Activated CD4-positive, alpha-beta T cell treated with anti-CD3 and anti-CD28 coated beads, Interleukin-2, amount 10 ng/mL, durations not matched to agents 24 days and 14 days (primary cell): ENCODE data around the gene HOXA10. TPM values are rescaled to one million over a fixed set of nuclear protein-coding genes. Genes with fewer than 3 reads are reported as not detected.
A peak's percentile ranks its signal among the peaks of the same experiment; 100 is the strongest.

Experiments used
- DNase-seq: peaks from one replicate; pipeline ENCODE4 v3.0.0; 2022
- H3K27ac Mint-ChIP-seq: one replicate; pipeline ENCODE4 v1.8.0; 2022; ENCODE audit warnings: mild to moderate bottlenecking, mixed read lengths
- H3K27me3 Mint-ChIP-seq: one replicate; pipeline ENCODE4 v1.8.0; 2022; ENCODE audit warnings: mixed read lengths
- H3K36me3 Mint-ChIP-seq: one replicate; pipeline ENCODE4 v1.8.0; 2022; ENCODE audit warnings: low read depth, mild to moderate bottlenecking, mixed read lengths
- H3K4me1 Mint-ChIP-seq: one replicate; pipeline ENCODE4 v1.8.0; 2021; ENCODE audit warnings: mixed read lengths
- H3K4me3 Mint-ChIP-seq: one replicate; pipeline ENCODE4 v1.8.0; 2022; ENCODE audit warnings: mild to moderate bottlenecking, moderate library complexity, mixed read lengths
- H3K9me3 Mint-ChIP-seq: one replicate; pipeline ENCODE4 v1.8.0; 2021; ENCODE audit warnings: mixed read lengths
- intact Hi-C: fragments of 100-400 bp; cut with micrococcal nuclease; formaldehyde crosslinking; loops from one replicate; pipeline ENCODE4 v1.15.1; 2023
- total RNA-seq: library from RNA; stranded (reverse); gene quantifications from 2 replicates; pipeline ENCODE4 v1.2.3, GENCODE V29; 2022

HOXA10 gene
- total RNA-seq, 1 donor from 2014 or later, result not detected

DNA sequence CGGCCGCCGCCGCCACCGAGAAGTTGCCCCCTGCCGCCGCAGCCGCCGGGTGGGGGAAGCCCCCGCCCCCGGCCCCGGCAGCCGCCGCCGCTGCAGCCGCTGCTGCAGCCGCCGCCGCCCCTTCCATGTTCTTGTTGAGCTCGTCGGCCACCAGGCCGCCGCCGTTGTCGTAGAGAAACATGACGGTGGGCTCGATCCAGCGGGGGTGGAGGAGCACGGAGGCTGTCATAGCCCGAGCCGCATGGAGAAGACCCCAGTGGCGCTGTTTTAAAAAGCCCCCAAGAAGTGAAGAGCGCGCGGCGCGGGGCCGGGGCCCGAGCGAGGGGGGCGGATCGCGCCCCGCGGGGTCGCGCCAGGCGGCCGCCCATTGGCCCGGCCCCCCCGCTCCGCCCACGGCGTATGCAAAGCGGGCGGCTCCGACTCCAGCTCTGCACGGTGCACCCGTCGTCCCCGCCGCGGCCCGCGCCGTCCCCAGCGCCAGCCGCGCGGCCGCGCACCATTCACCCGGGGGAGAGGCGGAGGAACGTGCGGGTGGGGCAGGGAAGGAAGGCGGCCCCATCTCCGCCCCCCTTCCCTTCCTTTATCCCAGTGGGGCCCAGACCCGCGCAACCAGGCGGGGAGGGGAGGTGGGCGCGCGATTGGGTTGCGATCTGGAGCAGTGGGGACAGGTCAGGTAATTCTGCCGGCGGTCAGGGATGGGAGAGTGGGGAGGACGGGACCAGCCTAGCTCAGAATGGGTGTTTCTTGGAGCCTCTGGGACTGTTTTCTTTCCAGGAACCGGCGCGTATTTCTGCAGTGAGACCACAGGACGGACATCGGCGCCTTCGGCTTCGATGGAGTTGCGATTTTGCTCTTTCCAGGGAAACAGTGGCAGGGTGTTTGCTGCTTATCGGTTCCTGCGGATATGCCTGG, 26.0 kb upstream of the HOXA10 start, which contains the start of gene HOXA13:
TSS of gene HOXA13 (minus strand) at position 243 of the 912 bp plus-strand sequence. CDS start at position 229, 14 bp downstream.
- peaks cover 80% of the 10 kb centered on the region for H3K27me3 Mint-ChIP-seq
- peak within 1 kb of the TSS; percentile 84 for H3K27ac Mint-ChIP-seq
- peak within 1 kb of the TSS; percentile 44 for H3K4me3 Mint-ChIP-seq
- DNase-seq, result no peak
- peaks cover 5% of the 10 kb centered on the region for H3K36me3 Mint-ChIP-seq
- intact Hi-C loops, result loop anchor here (2.0 to 5.0 kb wide), 4 partner anchors 15 to 897 kb away; partner anchors contain the start of gene HOXA11
- H3K9me3 Mint-ChIP-seq, result no peaks in the 10 kb centered on the region
- H3K4me1 Mint-ChIP-seq, result peaks cover 13% of the 10 kb centered on the region

DNA sequence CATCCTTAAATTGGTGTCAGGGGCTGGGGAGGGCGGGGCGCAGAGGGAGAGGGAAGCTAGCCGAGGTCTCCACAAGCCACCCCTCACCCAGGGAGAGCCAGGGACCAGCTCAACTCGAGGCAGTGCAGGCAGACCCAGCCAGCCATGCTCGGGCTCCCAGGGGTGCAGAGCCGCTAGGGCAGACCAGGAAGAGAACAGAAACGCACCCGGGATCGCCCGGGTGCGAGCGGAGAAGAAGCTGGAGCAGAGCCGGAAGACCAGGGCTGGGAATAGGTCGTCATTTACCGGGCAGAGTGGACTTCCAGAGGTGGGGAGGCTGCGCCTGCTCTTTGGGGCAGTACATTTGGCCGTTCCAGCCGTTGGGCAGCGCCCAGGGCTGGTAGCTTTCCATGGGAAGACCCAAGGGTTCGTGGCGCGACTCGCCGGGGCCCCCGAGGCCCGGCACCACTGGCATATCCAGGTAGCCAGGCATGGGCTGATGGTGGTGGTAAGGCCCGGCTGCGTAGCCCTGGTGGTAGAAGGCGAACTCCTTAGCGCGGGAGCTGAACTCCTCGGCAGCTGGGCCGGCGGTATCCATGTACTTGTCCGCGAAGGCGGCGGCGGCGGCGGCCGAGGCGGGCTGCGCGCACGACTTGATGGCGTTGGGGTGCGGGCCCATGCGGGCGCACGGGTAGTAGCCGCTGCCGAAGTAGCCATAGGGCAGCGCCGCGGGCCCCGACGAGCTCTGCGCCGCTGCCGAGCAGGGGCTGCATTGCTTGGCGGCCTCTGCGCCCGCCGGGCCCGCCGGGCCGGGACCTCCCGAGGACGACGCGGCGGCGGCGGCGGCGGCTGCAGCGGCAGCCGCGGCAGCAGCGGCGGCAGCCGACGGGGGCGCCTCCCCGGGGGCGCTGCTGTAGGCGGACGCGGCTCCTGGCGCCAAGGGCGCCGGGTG, 25.0 kb upstream of the HOXA10 start:
- H3K9me3 Mint-ChIP-seq, result no peaks in the 10 kb centered on the region
- peak; percentile 60 for DNase-seq
- H3K27ac Mint-ChIP-seq, result peak overlapping the region; percentile 78
- intact Hi-C loops, result loop anchor here (2.0 to 5.0 kb wide), 4 partner anchors 14 to 898 kb away; partner anchors contain the start of gene HOXA11
- peaks cover 11% of the 10 kb centered on the region for H3K4me1 Mint-ChIP-seq
- H3K36me3 Mint-ChIP-seq, result peaks cover 5% of the 10 kb centered on the region
- H3K27me3 Mint-ChIP-seq, result peaks cover 80% of the 10 kb centered on the region
- peak overlapping the region; percentile 44 for H3K4me3 Mint-ChIP-seq

DNA sequence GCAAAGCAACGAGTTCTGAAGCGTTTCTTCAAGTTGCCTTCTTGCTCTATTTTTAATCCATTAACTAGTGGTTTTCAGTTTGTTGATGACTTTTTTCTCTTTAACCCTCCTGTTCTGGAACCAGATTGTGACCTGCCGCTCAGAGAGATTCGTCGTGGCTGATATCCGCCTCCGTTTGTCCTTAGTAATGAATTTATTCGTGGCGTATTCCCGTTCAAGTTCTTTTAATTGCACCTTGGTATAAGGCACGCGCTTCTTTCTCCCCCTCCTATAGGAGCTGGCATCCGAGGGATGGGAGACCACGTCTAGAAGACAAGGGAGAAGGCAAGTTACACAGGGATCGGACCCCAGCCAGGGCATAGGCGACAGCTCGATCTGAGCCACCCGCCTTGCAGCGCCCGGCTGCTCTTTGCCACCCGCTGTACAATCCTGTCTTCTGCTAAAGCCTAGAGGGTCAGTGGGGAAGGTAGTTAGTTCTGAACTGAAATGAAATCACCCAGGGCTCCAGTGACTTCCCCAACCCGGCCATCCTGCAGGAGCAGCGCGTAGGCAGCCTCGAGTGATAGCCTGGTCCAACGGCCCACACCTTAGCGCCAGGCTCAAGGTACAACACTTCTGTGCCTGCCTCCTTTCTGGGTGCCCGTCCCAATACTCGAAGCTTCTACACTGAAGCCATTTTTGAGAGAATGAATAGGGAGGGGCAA, 24.2 kb upstream of the HOXA10 start:
- no peak for DNase-seq
- intact Hi-C loops, result loop anchor here (2.0 to 5.0 kb wide), 4 partner anchors 13 to 899 kb away; partner anchors contain the start of gene HOXA11

DNA sequence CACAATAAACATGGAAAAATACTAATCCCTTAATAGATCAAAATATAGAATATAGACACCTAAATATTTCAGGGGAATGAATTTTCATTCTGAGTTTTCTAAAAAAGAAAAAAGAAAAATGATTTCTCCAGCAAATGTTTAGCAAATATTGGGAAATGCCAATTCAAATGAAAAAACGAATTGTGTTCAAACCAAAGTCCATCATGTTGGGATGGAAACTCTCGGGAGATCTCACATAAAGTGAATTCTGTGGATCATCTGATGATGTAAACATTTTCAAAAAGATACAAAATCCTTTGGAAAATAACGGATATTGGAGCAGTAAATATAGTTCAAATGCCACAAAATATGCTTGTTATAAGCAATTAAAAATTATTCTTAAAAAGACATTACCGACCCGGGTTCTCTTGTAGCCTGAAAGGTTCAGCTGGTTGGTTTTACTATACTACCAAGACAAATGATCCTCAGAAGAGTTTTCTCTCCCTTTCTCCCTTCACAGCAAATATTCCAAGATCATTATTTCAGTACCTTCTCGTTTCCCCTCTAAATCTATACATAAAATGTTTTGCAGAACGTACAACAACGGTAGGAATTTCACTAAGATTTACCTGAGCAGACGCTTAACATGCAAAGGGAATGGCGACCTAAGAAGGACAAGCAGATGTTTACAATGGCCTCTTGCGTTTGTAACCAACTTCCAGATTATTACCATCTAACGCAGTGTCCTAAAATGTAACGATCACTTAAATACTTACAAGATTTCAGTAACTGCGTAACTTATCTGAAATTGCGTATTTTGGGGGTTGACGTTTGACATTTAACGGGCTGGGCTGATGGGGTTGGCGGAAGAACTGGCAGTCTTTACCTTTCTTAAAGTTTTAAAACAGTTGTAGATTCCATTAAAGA, 23.3 kb upstream of the HOXA10 start:
- DNase-seq, result no peak
- peaks cover 5% of the 10 kb centered on the region for H3K36me3 Mint-ChIP-seq
- peaks cover 77% of the 10 kb centered on the region for H3K27me3 Mint-ChIP-seq
- H3K27ac Mint-ChIP-seq, result no peak overlapping the region
- intact Hi-C loops, result loop anchor here (2.0 to 5.0 kb wide), 7 partner anchors 13 to 900 kb away; partner anchors contain the start of genes EVX1 and HOXA11
- no peak overlapping the region for H3K4me3 Mint-ChIP-seq
- H3K9me3 Mint-ChIP-seq, result no peaks in the 10 kb centered on the region
- H3K4me1 Mint-ChIP-seq, result peaks cover 11% of the 10 kb centered on the region

More for the DNA sequence above, 24.2 kb upstream of the HOXA10 start:
- Mint-ChIP-seq H3K27me3 (peaks cover 81% of the 10 kb centered on the region), H3K4me1 (peaks cover 11% of the 10 kb centered on the region), H3K36me3 (peaks cover 5% of the 10 kb centered on the region), H3K27ac (peak overlapping the region; percentile 22), H3K4me3 (no peak overlapping the region), H3K9me3 (no peaks in the 10 kb centered on the region)

DNA sequence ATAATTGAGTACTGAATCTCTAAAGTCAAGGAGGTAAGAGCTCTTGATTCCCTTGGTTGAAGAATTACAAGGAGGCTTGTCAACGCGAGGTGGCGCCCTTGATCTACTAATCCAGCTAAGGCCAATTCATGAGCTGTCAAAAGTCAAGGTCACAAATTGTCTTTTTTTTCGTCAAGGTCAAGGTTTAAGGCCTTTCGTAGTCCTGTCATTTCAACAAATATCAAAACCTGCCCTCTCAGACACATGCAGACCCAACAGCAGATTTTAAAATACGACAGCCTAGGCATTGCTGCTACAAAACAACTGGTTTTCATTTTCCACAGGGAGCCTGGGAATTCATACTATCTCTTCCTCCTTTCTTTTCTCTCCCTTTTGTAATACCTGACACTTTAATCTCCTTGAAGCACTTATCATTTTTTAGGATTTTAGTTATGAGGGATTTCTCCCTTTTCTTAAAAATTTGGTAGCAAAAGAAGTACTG, 22.2 kb upstream of the HOXA10 start:
- peaks cover 75% of the 10 kb centered on the region for H3K27me3 Mint-ChIP-seq
- no peaks in the 10 kb centered on the region for H3K9me3 Mint-ChIP-seq
- peak; percentile 93 for DNase-seq
- no peak overlapping the region for H3K27ac Mint-ChIP-seq
- H3K36me3 Mint-ChIP-seq, result peaks cover 5% of the 10 kb centered on the region
- peaks cover 6% of the 10 kb centered on the region for H3K4me1 Mint-ChIP-seq
- intact Hi-C loops, result loop anchor here (1.0 to 5.0 kb wide), 8 partner anchors 24 to 901 kb away; partner anchors contain the start of gene EVX1
- H3K4me3 Mint-ChIP-seq, result no peak overlapping the region

DNA sequence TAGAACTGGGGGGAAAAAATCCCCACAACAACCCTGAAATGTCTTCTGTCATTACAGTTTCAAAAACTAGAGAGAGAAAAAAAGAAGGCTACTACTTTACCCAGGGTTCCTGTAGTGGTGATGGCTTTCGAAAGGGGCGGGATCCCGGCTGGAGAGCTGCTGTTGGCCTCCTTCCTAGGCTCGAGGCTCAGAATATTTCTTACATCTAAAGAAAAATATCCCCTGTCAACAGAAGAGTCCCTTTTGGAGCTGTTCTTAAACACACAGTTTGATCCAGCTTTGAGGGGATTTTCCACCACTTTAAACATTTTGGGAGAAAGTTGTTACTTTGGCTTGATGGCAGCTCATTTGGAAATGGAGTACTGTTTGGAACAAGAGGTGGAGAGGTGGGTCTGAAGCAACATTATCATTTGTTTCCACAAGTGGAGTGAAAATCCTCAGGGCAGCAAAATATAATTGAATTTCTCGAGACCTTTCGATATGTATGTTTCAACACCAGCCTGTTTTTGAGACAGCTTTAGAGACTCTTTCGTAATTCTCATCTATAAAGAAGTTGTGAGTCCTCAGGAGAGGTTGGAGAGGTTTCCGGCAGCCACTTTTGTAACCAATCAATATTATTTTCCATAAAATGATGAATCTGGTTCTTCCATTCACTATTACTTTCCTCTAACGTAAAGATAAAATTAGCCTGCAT, 20.7 kb upstream of the HOXA10 start:
- intact Hi-C loops, result loop anchor here (5.0 kb wide), 2 partner anchors 587 to 902 kb away; no protein-coding TSS in a partner anchor
- Mint-ChIP-seq H3K27me3 (peaks cover 78% of the 10 kb centered on the region), H3K4me1 (no peaks in the 10 kb centered on the region), H3K4me3 (no peak overlapping the region), H3K36me3 (peaks cover 2% of the 10 kb centered on the region), H3K27ac (no peak overlapping the region), H3K9me3 (no peaks in the 10 kb centered on the region)
- no peak for DNase-seq

DNA sequence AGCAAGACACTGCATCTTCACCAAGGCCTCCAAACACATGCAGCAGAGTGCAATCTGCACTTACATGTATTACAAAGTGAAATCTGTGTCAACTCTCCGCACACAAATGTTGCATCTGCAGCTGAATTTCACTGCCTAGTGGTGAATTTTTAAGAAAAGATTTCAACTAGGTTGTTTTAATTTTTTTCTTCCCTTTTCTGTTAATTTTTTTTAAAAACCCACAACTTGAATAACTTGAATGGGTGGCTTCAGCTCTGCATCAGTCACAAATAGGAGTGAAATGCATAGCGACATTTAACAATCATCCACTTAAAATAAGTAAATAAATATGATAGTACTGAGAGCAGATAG, 19.9 kb upstream of the HOXA10 start:
- H3K27me3 Mint-ChIP-seq, result peaks cover 83% of the 10 kb centered on the region
- no peaks in the 10 kb centered on the region for H3K4me1 Mint-ChIP-seq
- intact Hi-C loops, result no loop called here
- peaks cover 2% of the 10 kb centered on the region for H3K36me3 Mint-ChIP-seq
- no peak overlapping the region for H3K27ac Mint-ChIP-seq
- no peak overlapping the region for H3K4me3 Mint-ChIP-seq
- H3K9me3 Mint-ChIP-seq, result no peaks in the 10 kb centered on the region
- no peak for DNase-seq

DNA sequence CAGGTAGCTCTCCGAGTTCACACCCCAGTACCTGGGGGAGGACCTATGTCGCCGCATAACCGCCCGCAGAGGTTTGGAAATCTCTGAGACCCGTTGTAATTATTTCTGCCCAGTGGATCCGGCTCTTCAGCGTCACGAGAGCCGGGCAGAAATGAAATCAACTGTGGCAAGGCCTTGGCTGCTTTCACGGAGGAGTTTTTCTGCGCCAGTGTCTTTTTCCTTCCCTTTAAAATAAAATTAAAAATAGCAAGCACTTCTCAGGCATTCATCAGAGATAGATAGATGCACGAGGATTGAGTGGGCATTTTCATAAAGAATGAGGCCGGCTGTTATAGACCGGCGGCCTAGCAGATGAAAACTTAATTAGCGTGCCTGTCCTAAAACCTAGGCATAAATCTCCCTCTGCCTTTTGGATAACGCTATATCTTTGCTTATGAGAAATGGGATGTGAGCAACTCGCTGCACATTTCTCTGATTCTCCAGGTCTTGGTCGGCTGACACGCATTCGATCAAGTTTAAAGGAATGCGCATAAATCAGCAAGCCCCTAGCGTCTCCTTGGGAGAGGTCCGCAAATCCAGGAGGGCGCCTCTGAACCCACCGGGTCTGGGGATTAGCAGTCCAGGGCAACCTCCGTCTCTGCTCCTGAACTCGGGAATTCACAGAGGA, 19.3 kb upstream of the HOXA10 start:
- no peak for DNase-seq
- peak overlapping the region; percentile 15 for H3K4me3 Mint-ChIP-seq
- no peak overlapping the region for H3K27ac Mint-ChIP-seq
- peaks cover 3% of the 10 kb centered on the region for H3K4me1 Mint-ChIP-seq
- H3K36me3 Mint-ChIP-seq, result no peaks in the 10 kb centered on the region
- H3K27me3 Mint-ChIP-seq, result peaks cover 85% of the 10 kb centered on the region
- no peaks in the 10 kb centered on the region for H3K9me3 Mint-ChIP-seq
- intact Hi-C loops, result no loop called here

DNA sequence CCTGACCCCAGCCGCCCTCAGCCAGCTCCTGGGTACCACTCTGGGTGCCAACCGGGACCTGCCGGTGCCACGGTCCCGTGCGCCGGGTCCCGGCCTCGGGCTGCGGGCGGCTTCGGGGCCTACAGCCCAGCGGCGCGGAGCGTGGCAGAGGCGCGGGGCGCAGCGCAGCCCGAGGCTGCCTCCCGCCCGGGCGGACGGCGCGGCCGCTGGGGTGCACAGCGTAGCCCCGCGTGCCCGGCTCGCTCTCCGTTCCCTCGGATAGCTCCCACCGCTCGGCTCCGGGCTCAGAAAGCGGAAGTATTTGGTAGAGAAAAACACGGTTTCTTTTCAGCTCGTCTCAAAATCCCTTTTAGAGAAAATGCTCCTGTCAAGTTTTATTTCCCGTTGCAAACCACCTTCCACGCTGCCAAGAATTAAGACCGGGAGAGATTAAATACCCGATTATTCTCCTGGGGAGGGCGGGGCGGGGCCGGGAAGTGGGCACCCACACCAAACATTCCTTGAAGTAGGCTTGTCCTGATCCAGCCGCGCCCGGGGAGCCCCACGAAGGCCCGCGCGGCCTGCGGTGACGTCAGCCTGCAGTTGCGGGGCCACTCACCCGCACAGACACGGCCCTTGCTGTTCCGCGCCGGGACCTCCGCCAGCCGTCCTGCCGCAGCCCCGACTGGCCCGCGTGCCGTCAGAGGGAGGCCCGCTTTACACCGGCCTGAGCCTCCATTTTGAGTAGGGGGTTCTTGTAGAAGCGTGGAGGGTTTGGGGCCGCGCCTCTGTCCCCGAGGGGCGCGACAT, 18.6 kb upstream of the HOXA10 start:
- DNase-seq, result no peak
- no peak overlapping the region for H3K4me3 Mint-ChIP-seq

DNA sequence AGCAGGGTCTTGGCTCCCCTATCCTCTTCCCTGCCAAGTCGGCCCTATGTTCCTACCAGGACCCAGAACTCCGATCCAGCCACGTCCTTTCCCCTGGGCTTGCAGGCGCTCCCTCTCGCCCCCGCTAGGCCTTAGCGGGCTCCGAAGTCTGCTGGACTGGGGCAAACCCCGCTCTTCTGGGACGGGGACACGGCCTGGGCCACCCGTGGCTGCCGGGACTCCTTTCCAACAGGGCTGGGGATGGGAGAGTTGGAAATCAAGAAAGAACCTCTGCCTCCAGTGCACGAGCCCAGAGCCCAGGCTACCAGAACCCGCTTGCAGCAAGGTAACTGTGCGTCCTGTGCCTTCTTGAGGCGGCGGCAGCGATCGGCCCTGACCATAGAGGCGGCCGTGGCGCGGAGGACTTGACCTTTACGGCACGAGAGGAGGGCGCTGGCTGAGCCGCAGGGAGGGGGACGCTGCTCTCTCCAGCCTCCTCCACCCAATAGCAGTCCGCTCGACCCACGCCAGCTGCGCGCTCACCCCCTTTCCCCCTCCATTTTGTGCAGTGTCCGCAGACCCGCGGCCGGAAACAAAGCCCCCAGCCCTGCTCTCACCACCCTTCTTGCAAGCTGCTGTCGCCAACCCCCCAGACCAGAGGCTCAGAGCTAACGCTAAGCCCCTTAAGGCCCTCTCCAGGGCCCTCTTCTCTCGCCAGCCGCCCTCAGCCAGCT, 17.9 kb upstream of the HOXA10 start:
- H3K27me3 Mint-ChIP-seq, result peaks cover 85% of the 10 kb centered on the region
- DNase-seq, result no peak
- intact Hi-C loops, result no loop called here
- peaks cover 5% of the 10 kb centered on the region for H3K4me1 Mint-ChIP-seq
- H3K4me3 Mint-ChIP-seq, result no peak overlapping the region
- H3K27ac Mint-ChIP-seq, result no peak overlapping the region
- H3K9me3 Mint-ChIP-seq, result no peaks in the 10 kb centered on the region
- H3K36me3 Mint-ChIP-seq, result no peaks in the 10 kb centered on the region

More for the DNA sequence above, 18.6 kb upstream of the HOXA10 start:
- Mint-ChIP-seq H3K36me3 (no peaks in the 10 kb centered on the region), H3K4me1 (peaks cover 5% of the 10 kb centered on the region), H3K9me3 (no peaks in the 10 kb centered on the region), H3K27ac (no peak overlapping the region), H3K27me3 (peaks cover 85% of the 10 kb centered on the region)
- intact Hi-C loops, result no loop called here
